ENCODE results near the gene HS3ST3A1. TPM values are rescaled to one million over a fixed set of nuclear protein-coding genes. Genes with fewer than 3 reads are reported as not detected.

The HS3ST3A1 gene
- total RNA-seq, 1 donor from 2014 or later, result not detected

GRCh38 chr17:13587487-13588338 lies 14.0 kb downstream of the HS3ST3A1 start:
- Mint-ChIP-seq H3K27ac (no peak overlapping the region), H3K27me3 (peaks cover 17% of the 10 kb centered on the region), H3K36me3 (ENCODE audit: low read depth) (no peaks in the 10 kb centered on the region), H3K9me3 (no peaks in the 10 kb centered on the region), H3K4me3 (no peak overlapping the region), H3K4me1 (no peaks in the 10 kb centered on the region)
- DNase-seq (no peak), ATAC-seq (ENCODE audit: low read depth) (no peak)
- POLR2A ChIA-PET, result no interaction called here
- intact Hi-C loops (cut with micrococcal nuclease), result no loop called here
- CTCF ChIA-PET, result no interaction called here
- TF ChIP-seq CTCF (IDR thresholded peaks at IDR 0.05), result no peak

GRCh38 chr17:13584701-13585080 lies 17.0 kb downstream of the HS3ST3A1 start:
- ChIA-PET POLR2A (no interaction called here), CTCF (no interaction called here)
- DNase-seq, result no peak
- no peak for ATAC-seq (ENCODE audit: low read depth)
- H3K27me3 Mint-ChIP-seq, result peaks cover 10% of the 10 kb centered on the region
- no peaks in the 10 kb centered on the region for H3K36me3 Mint-ChIP-seq (ENCODE audit: low read depth)
- intact Hi-C loops (cut with micrococcal nuclease), result no loop called here
- H3K9me3 Mint-ChIP-seq, result no peaks in the 10 kb centered on the region
- H3K27ac Mint-ChIP-seq, result no peak overlapping the region
- no peaks in the 10 kb centered on the region for H3K4me1 Mint-ChIP-seq
- no peak overlapping the region for H3K4me3 Mint-ChIP-seq
- no peak for TF ChIP-seq CTCF (IDR thresholded peaks at IDR 0.05)

- Mint-ChIP-seq H3K27ac (no peak overlapping the region), H3K36me3 (ENCODE audit: low read depth) (no peaks in the 10 kb centered on the region), H3K4me3 (no peak overlapping the region), H3K4me1 (no peaks in the 10 kb centered on the region), H3K9me3 (no peaks in the 10 kb centered on the region), H3K27me3 (peaks cover 8% of the 10 kb centered on the region)
- POLR2A ChIA-PET, result no interaction called here
- intact Hi-C loops (cut with micrococcal nuclease), result no loop called here
- no peak for ATAC-seq (ENCODE audit: low read depth)
- CTCF ChIA-PET, result no interaction called here
- no peak for DNase-seq
- TF ChIP-seq CTCF (IDR thresholded peaks at IDR 0.05), result no peak
These were observed 17.6 kb downstream of the HS3ST3A1 start for GRCh38 chr17:13583996-13584700.

GRCh38 chr17:13582776-13583547 lies 18.8 kb downstream of the HS3ST3A1 start:
- Mint-ChIP-seq H3K27me3 (peaks cover 7% of the 10 kb centered on the region), H3K9me3 (no peaks in the 10 kb centered on the region)

More at GRCh38 chr17:13582776-13583547, 18.8 kb downstream of the HS3ST3A1 start:
- ChIA-PET CTCF (no interaction called here), POLR2A (no interaction called here)
- Mint-ChIP-seq H3K4me1 (no peaks in the 10 kb centered on the region), H3K36me3 (ENCODE audit: low read depth) (no peaks in the 10 kb centered on the region), H3K27ac (no peak overlapping the region), H3K4me3 (no peak overlapping the region)
- intact Hi-C loops (cut with micrococcal nuclease), result no loop called here
- ATAC-seq (ENCODE audit: low read depth) (no peak), DNase-seq (no peak)
- no peak for TF ChIP-seq CTCF (IDR thresholded peaks at IDR 0.05)

All from activated B cell treated with CpG ODN at 0.5 μM for 24 hours (primary cell).